ENCODE measurements around the gene SFXN5.

GRCh38 chr2:72940786-72941185 lies 130.7 kb downstream of the SFXN5 start:
- TF ChIP-seq CTCF (IDR thresholded peaks at IDR 0.05) (no peak), POLR2A (IDR thresholded peaks at IDR 0.05) (no peak)
